SK-N-SH treated with all-trans-retinoic acid at 6 μM for 48 hours (cell line): ENCODE measurements around the gene SLC34A3.
A peak's percentile ranks its signal among the peaks of the same experiment; 100 is the strongest.

ENCODE experiments used
- ATAC-seq: fragments of 200-7000 bp; cut with Tn5 transposase; 3 replicates; pipeline ENCODE4 v1.9.1; 2020; ENCODE audit warnings: mild to moderate bottlenecking, moderate library complexity
- ARNTL ChIP-seq: fragments of 450-650 bp; formaldehyde crosslinking; IDR thresholded peaks from 2 replicates; pipeline ENCODE4 v1.5.0; 2020; ENCODE audit warnings: low read depth, mild to moderate bottlenecking, moderate library complexity, borderline replicate concordance
- BACH2 ChIP-seq: fragments of 250-450 bp; sonication (Bioruptor Pico); IDR thresholded peaks from 2 replicates; pipeline ENCODE4 v1.9.0; 2021; ENCODE audit warnings: mild to moderate bottlenecking, borderline replicate concordance
- CREB5 ChIP-seq: fragments of 250-450 bp; sonication (Bioruptor Pico); IDR thresholded peaks from 2 replicates; pipeline ENCODE4 v1.5.1; 2020; ENCODE audit warnings: low read depth, mild to moderate bottlenecking, moderate library complexity
- CSDC2 ChIP-seq: fragments of 250-450 bp; sonication (Bioruptor Pico); IDR thresholded peaks from 2 replicates; pipeline ENCODE4 v1.5.0; 2020; ENCODE audit warnings: mild to moderate bottlenecking, moderate library complexity
- ESRRG ChIP-seq: fragments of 250-450 bp; sonication (Bioruptor Pico); IDR thresholded peaks from 2 replicates; pipeline ENCODE4 v1.6.1; 2021; ENCODE audit warnings: mild to moderate bottlenecking
- GLIS3 ChIP-seq: fragments of 250-450 bp; sonication (Bioruptor Pico); IDR thresholded peaks from 2 replicates; pipeline ENCODE4 v1.5.0; 2020; ENCODE audit warnings: mild to moderate bottlenecking, moderate library complexity
- ISL1 ChIP-seq: fragments of 250-450 bp; sonication (Bioruptor Pico); IDR thresholded peaks from 2 replicates; pipeline ENCODE4 v2.1.2; 2022; ENCODE audit warnings: mild to moderate bottlenecking, moderate library complexity
- POU6F1 ChIP-seq: fragments of 250-450 bp; sonication (Bioruptor Pico); IDR thresholded peaks from 2 replicates; pipeline ENCODE4 v1.8.0; 2021; ENCODE audit warnings: low read depth, mild to moderate bottlenecking, moderate library complexity, borderline replicate concordance
- PPARA ChIP-seq: fragments of 250-450 bp; sonication (Bioruptor Pico); IDR thresholded peaks from 2 replicates; pipeline ENCODE4 v1.5.0; 2020; ENCODE audit warnings: mild to moderate bottlenecking, borderline replicate concordance
- RARB ChIP-seq: fragments of 250-450 bp; sonication (Bioruptor Pico); IDR thresholded peaks from 2 replicates; pipeline ENCODE4 v1.8.0; 2021; ENCODE audit warnings: mild to moderate bottlenecking, moderate library complexity
- SNAI2 ChIP-seq: fragments of 250-450 bp; sonication (Bioruptor Pico); IDR thresholded peaks from 2 replicates; pipeline ENCODE4 v1.5.0; 2020; ENCODE audit warnings: mild to moderate bottlenecking, moderate library complexity
- TCF4 ChIP-seq: fragments of 250-450 bp; sonication (Bioruptor Pico); IDR thresholded peaks from 2 replicates; pipeline ENCODE4 v1.8.0; 2021; ENCODE audit warnings: mild to moderate bottlenecking, moderate library complexity, borderline replicate concordance
- TOX ChIP-seq: fragments of 250-450 bp; sonication (Bioruptor Pico); IDR thresholded peaks from 2 replicates; pipeline ENCODE4 v1.8.0; 2021; ENCODE audit warnings: mild to moderate bottlenecking, moderate library complexity, borderline replicate concordance
- ZC3H10 ChIP-seq: fragments of 250-450 bp; sonication (Bioruptor Pico); IDR thresholded peaks from 2 replicates; pipeline ENCODE4 v1.5.1; 2021; ENCODE audit warnings: mild to moderate bottlenecking, moderate library complexity
- ZFP3 ChIP-seq: fragments of 250-450 bp; sonication (Bioruptor Pico); IDR thresholded peaks from 2 replicates; pipeline ENCODE4 v1.5.0; 2020; ENCODE audit warnings: mild to moderate bottlenecking, moderate library complexity
- ZFP30 ChIP-seq: fragments of 450-650 bp; formaldehyde crosslinking; IDR thresholded peaks from 2 replicates; pipeline ENCODE4 v1.5.0; 2022; ENCODE audit warnings: mild to moderate bottlenecking, moderate library complexity
- ZNF565 ChIP-seq: fragments of 450-650 bp; formaldehyde crosslinking; conservative IDR thresholded peaks from 2 replicates; pipeline ENCODE4 v1.5.0; 2020; ENCODE audit warnings: low read depth, mild to moderate bottlenecking, moderate library complexity
- ZNF70 ChIP-seq: fragments of 450-650 bp; formaldehyde crosslinking; IDR thresholded peaks from 2 replicates; pipeline ENCODE4 v1.5.0; 2020; ENCODE audit warnings: mild to moderate bottlenecking, moderate library complexity
- ZNF8 ChIP-seq: fragments of 450-650 bp; formaldehyde crosslinking; IDR thresholded peaks from 2 replicates; pipeline ENCODE4 v1.5.0; 2020; ENCODE audit warnings: mild to moderate bottlenecking, moderate library complexity
- TF ChIP-seq, protein P1 (sequence below): fragments of 250-450 bp; sonication (Bioruptor Pico); IDR thresholded peaks from 2 replicates; pipeline ENCODE4 v1.8.0; 2020; ENCODE audit warnings: mild to moderate bottlenecking, moderate library complexity, borderline replicate concordance

Gene SLC34A3

GRCh38 chr9:137254624-137255447, 24.1 kb downstream of the SLC34A3 start, which contains the start of gene NELFB:
Gene NELFB, plus strand, starts transcription at chr9:137255327.
- TF ChIP-seq ISL1 (no peak), ZC3H10 (CRISPR knock-in tag) (0 out of 2 replicates have a peak, but pooled peaks have one; percentile 15)
- peak; percentile 83 for ATAC-seq

DNA sequence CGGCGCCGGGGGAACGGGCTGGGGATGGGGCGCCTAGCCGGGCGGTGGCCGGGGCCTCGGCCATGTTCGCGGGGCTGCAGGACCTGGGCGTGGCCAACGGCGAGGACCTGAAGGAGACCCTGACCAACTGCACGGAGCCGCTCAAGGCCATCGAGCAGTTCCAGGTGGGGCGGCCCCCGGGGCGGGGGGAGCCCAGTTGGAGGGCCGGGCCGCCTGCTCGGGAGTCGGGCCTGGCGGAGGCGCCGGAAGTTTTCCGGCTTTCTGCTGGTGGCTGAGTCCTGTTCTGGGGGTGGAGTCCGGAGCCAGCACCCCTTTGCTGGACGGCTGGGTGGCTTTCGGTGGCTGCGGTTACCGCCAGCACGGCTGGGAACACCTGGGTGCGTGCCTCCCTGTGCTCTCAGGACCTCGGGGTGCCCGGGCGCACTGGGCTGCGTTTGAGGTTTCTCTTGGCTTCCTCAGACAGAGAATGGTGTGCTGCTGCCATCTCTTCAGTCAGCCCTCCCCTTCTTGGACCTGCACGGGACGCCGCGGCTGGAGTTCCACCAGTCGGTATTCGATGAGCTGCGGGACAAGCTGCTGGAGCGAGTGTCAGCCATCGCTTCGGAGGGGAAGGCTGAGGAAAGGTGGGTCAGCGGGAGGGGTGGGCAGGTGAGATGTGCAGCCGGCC, 24.9 kb downstream of the SLC34A3 start:
- peak; percentile 54 for ATAC-seq
- TF ChIP-seq TOX (no peak), ARNTL (CRISPR knock-in tag) (no peak)

- no peak for ATAC-seq
- TF ChIP-seq ZC3H10 (CRISPR knock-in tag): no peak
- no peak for TF ChIP-seq RARB (CRISPR knock-in tag)
- TF ChIP-seq, protein P1, sequence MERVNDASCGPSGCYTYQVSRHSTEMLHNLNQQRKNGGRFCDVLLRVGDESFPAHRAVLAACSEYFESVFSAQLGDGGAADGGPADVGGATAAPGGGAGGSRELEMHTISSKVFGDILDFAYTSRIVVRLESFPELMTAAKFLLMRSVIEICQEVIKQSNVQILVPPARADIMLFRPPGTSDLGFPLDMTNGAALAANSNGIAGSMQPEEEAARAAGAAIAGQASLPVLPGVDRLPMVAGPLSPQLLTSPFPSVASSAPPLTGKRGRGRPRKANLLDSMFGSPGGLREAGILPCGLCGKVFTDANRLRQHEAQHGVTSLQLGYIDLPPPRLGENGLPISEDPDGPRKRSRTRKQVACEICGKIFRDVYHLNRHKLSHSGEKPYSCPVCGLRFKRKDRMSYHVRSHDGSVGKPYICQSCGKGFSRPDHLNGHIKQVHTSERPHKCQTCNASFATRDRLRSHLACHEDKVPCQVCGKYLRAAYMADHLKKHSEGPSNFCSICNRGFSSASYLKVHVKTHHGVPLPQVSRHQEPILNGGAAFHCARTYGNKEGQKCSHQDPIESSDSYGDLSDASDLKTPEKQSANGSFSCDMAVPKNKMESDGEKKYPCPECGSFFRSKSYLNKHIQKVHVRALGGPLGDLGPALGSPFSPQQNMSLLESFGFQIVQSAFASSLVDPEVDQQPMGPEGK (CRISPR knock-in tag): no peak
- no peak for TF ChIP-seq TOX
- TF ChIP-seq POU6F1 (CRISPR knock-in tag): no peak
- TF ChIP-seq SNAI2 (CRISPR knock-in tag): no peak
- TF ChIP-seq CREB5 (CRISPR knock-in tag): no peak
- TF ChIP-seq ARNTL (CRISPR knock-in tag): no peak
- no peak for TF ChIP-seq BACH2 (CRISPR knock-in tag)
- TF ChIP-seq ZFP3 (CRISPR knock-in tag): no peak
- TF ChIP-seq CSDC2 (CRISPR knock-in tag): no peak
- no peak for TF ChIP-seq ESRRG (CRISPR knock-in tag)
- TF ChIP-seq PPARA (CRISPR knock-in tag): no peak
- TF ChIP-seq ZNF8 (CRISPR knock-in tag): no peak
- no peak for TF ChIP-seq ZFP30 (CRISPR knock-in tag)
- TF ChIP-seq ZNF70: no peak
These were observed 25.7 kb downstream of the SLC34A3 start for GRCh38 chr9:137256362-137256761.

GRCh38 chr9:137256856-137257255, 26.2 kb downstream of the SLC34A3 start:
- TF ChIP-seq ISL1: no peak
- TF ChIP-seq ESRRG (CRISPR knock-in tag): no peak
- TF ChIP-seq TCF4 (CRISPR knock-in tag): no peak
- TF ChIP-seq ZNF565 (CRISPR knock-in tag): no peak
- TF ChIP-seq SNAI2 (CRISPR knock-in tag): no peak
- no peak for TF ChIP-seq GLIS3 (CRISPR knock-in tag)
- TF ChIP-seq, protein P1 (CRISPR knock-in tag): no peak
- no peak for TF ChIP-seq ZNF8 (CRISPR knock-in tag)
- TF ChIP-seq POU6F1 (CRISPR knock-in tag): no peak
- no peak for TF ChIP-seq PPARA (CRISPR knock-in tag)
- TF ChIP-seq TOX: no peak
- TF ChIP-seq CSDC2 (CRISPR knock-in tag): no peak
- no peak for TF ChIP-seq RARB (CRISPR knock-in tag)
- ATAC-seq: no peak

- ATAC-seq: 0 out of 3 replicates have a peak, but pooled peaks have one; percentile 41
These were observed 31.6 kb downstream of the SLC34A3 start for GRCh38 chr9:137262173-137262908.
